SU-DHL-6 (cell line): ENCODE results near the gene SNRNP27.

Experiments used
- H2AFZ ChIP-seq: fragments of 200-600 bp; sonication (generic); 2 replicates; pipeline ENCODE4 v1.6.1; 2014; ENCODE audit warnings: low read depth, mild to moderate bottlenecking, moderate library complexity, mixed read lengths, antibody characterized with exemption, low read length; ENCODE audit not compliant: severe bottlenecking
- H3F3A ChIP-seq: fragments of 200-600 bp; shearing (Covaris generic); 2 replicates; pipeline ENCODE4 v1.6.0; 2016; ENCODE audit warnings: antibody characterized with exemption, mild to moderate bottlenecking; ENCODE audit not compliant: insufficient read depth
- H3K27ac ChIP-seq: fragments of 200-600 bp; sonication (generic); 2 replicates; pipeline ENCODE4 v1.5.1; 2016; ENCODE audit warnings: low read depth, mild to moderate bottlenecking, low read length, moderate library complexity, mixed read lengths
- H3K27me3 ChIP-seq: fragments of 200-600 bp; sonication (generic), shearing (Covaris generic); 2 replicates; pipeline ENCODE4 v1.6.0; 2014; ENCODE audit warnings: mild to moderate bottlenecking, low read length
- H3K36me3 ChIP-seq: fragments of 200-600 bp; sonication (generic); 2 replicates; pipeline ENCODE4 v1.6.1; 2014; ENCODE audit warnings: mild to moderate bottlenecking, low read length, mixed read lengths
- H3K4me2 ChIP-seq: fragments of 300-600, 200-600 bp; shearing (Covaris generic), sonication (generic); 2 replicates; pipeline ENCODE4 v1.6.0; 2014; ENCODE audit warnings: low read length, low read depth, mild to moderate bottlenecking; ENCODE audit not compliant: poor library complexity, severe bottlenecking
- H3K4me3 ChIP-seq: fragments of 200-600 bp; sonication (generic); 2 replicates; pipeline ENCODE4 v1.5.1; 2014; ENCODE audit warnings: antibody characterized with exemption, low read length, mild to moderate bottlenecking, mixed read lengths; ENCODE audit not compliant: insufficient read depth, poor library complexity, severe bottlenecking
- H3K79me2 ChIP-seq: fragments of 200-600 bp; sonication (generic); 2 replicates; pipeline ENCODE4 v1.6.1; 2014; ENCODE audit warnings: mild to moderate bottlenecking, low read length, moderate library complexity; ENCODE audit not compliant: insufficient read depth
- H3K9ac ChIP-seq: fragments of 200-600 bp; sonication (generic); 2 replicates; pipeline ENCODE4 v1.7.0; 2014; ENCODE audit warnings: mild to moderate bottlenecking, low read length
- H3K9me2 ChIP-seq: fragments of 200-600 bp; sonication (generic); replicated peaks from 2 replicates; pipeline ENCODE4 v1.6.1; 2014; ENCODE audit warnings: low read length; ENCODE audit not compliant: insufficient read depth
- H3K9me3 ChIP-seq: fragments of 200-600 bp; sonication (generic); 2 replicates; pipeline ENCODE4 v1.6.1; 2014; ENCODE audit warnings: low read length, mixed read lengths; ENCODE audit not compliant: insufficient read depth
- H4K20me1 ChIP-seq: fragments of 200-600 bp; sonication (generic); 2 replicates; pipeline ENCODE4 v1.6.1; 2014; ENCODE audit warnings: low read depth, mild to moderate bottlenecking, antibody characterized with exemption, low read length, moderate library complexity, mixed read lengths
- EZH2phosphoT487 ChIP-seq: fragments of 200-600 bp; sonication (generic), shearing (Covaris generic); conservative IDR thresholded peaks from 2 replicates; pipeline ENCODE4 v1.6.1; 2018; ENCODE audit warnings: mild to moderate bottlenecking, antibody characterized with exemption, low read length, moderate library complexity, mixed read lengths
- TF ChIP-seq, protein P1 (sequence below): fragments of 200-600 bp; sonication (generic); IDR thresholded peaks from one replicate; pipeline ENCODE4 v1.5.1; 2017; ENCODE audit warnings: antibody characterized with exemption, mild to moderate bottlenecking, low read length, moderate library complexity; ENCODE audit not compliant: insufficient read depth, poor library complexity, severe bottlenecking

The SNRNP27 gene

GRCh38 chr2:69946351-69947324, 52.9 kb downstream of the SNRNP27 start:
- no peak overlapping the region for H3K27ac ChIP-seq
- no peak overlapping the region for H3K9ac ChIP-seq
- no peaks in the 10 kb centered on the region for H3F3A ChIP-seq

GRCh38 chr2:69947325-69947931, 53.7 kb downstream of the SNRNP27 start:
- Histone ChIP-seq H3K27me3 (no peaks in the 10 kb centered on the region), H3K9ac (no peak overlapping the region), H3K9me3 (no peaks in the 10 kb centered on the region), H3K36me3 (no peaks in the 10 kb centered on the region), H3K9me2 (no peaks in the 10 kb centered on the region), H3K79me2 (no peaks in the 10 kb centered on the region), H4K20me1 (no peaks in the 10 kb centered on the region), H3F3A (no peaks in the 10 kb centered on the region), H3K4me2 (no peak overlapping the region), H2AFZ (no peak overlapping the region), H3K4me3 (no peak overlapping the region), H3K27ac (no peak overlapping the region)
- no peak for TF ChIP-seq EZH2phosphoT487
- TF ChIP-seq, protein P1, sequence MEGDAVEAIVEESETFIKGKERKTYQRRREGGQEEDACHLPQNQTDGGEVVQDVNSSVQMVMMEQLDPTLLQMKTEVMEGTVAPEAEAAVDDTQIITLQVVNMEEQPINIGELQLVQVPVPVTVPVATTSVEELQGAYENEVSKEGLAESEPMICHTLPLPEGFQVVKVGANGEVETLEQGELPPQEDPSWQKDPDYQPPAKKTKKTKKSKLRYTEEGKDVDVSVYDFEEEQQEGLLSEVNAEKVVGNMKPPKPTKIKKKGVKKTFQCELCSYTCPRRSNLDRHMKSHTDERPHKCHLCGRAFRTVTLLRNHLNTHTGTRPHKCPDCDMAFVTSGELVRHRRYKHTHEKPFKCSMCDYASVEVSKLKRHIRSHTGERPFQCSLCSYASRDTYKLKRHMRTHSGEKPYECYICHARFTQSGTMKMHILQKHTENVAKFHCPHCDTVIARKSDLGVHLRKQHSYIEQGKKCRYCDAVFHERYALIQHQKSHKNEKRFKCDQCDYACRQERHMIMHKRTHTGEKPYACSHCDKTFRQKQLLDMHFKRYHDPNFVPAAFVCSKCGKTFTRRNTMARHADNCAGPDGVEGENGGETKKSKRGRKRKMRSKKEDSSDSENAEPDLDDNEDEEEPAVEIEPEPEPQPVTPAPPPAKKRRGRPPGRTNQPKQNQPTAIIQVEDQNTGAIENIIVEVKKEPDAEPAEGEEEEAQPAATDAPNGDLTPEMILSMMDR, result no peak

More at GRCh38 chr2:69946351-69947324, 52.9 kb downstream of the SNRNP27 start:
- Histone ChIP-seq H3K4me2 (no peak overlapping the region), H3K27me3 (no peaks in the 10 kb centered on the region), H2AFZ (no peak overlapping the region), H3K9me3 (no peaks in the 10 kb centered on the region), H3K9me2 (no peaks in the 10 kb centered on the region), H3K36me3 (no peaks in the 10 kb centered on the region), H3K79me2 (no peaks in the 10 kb centered on the region), H4K20me1 (no peaks in the 10 kb centered on the region), H3K4me3 (no peak overlapping the region)
- TF ChIP-seq, protein P1, result no peak
- no peak for TF ChIP-seq EZH2phosphoT487

DNA sequence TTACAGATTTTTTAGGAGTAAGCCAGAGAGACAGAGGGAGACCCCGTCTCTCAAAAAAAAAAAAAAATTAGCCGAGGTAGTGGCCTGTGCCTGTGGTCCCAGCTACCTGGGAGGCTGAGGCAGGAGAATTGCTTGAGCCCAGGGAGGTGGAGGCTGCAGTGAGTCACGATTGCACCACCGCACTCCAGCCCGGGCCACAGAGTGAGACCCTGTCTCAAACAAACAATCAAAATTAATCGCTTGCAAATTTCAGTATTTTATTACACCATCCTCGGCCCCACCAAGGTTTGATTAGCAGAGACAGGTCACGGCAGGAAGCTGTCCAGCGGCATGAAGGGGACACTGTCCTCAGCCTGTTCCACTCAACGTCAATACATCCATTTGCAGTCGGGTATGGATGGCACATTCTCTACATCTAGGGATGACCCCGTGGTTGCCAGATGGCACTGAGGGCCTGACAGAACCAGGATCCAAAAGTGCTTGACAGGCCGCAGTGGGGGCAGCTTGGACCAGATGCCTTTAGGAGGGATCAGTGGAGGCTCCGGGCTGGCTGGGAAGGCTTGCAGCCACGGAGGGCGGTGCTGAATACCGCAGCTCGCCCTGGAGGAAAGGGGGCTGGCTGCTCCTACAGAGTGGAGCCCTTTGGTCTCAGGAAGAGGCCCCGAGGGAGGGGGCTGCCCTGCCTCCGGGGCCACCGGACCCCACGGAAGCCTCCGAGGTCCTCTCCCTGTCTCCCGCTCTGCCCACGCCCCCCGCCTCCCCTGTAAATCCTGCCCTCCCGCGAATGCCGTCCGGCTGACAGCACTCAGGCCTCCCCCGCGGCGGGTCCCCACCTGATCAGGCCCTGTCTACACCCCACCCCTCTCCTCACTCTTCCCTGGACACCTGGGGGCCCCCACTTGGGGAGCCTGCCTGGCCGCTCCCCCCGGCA, 54.5 kb downstream of the SNRNP27 start:
- H3K9me2 ChIP-seq, result no peaks in the 10 kb centered on the region
- no peaks in the 10 kb centered on the region for H3K36me3 ChIP-seq
- no peaks in the 10 kb centered on the region for H3K9me3 ChIP-seq
- no peak overlapping the region for H3K4me2 ChIP-seq
- TF ChIP-seq, protein P1, result no peak
- no peak for TF ChIP-seq EZH2phosphoT487
- no peaks in the 10 kb centered on the region for H3F3A ChIP-seq
- H4K20me1 ChIP-seq, result no peaks in the 10 kb centered on the region
- no peaks in the 10 kb centered on the region for H3K27me3 ChIP-seq
- H3K27ac ChIP-seq, result no peak overlapping the region
- no peak overlapping the region for H3K9ac ChIP-seq
- H2AFZ ChIP-seq, result no peak overlapping the region
- H3K79me2 ChIP-seq, result no peaks in the 10 kb centered on the region
- no peak overlapping the region for H3K4me3 ChIP-seq
